Cardiac fibroblast (primary cell): ENCODE measurements around the gene FOXJ1.

ENCODE experiments used
- DNase-seq, 2 donors: peaks; one replicate each; pipeline versions ENCODE4 v3.0.0 to v3.0.0-alpha.2; 2010; ENCODE audit warnings: low read depth in 2 of 2
- H3K4me3 ChIP-seq, 2 donors: replicated peaks in 1 of 2; 1 replicate in 1 of 2; 2 replicates in 1 of 2; pipeline ENCODE4 v1.5.1; 2011; ENCODE audit warnings: low read depth in 2 of 2, low read length in 2 of 2, mild to moderate bottlenecking in 2 of 2, moderate library complexity in 1 of 2
- TF ChIP-seq, protein P1 (sequence below): IDR thresholded peaks from one replicate; pipeline ENCODE4 v1.5.1; 2011; ENCODE audit warnings: low read depth, mild to moderate bottlenecking, low read length, inconsistent platforms

FOXJ1 gene

DNA sequence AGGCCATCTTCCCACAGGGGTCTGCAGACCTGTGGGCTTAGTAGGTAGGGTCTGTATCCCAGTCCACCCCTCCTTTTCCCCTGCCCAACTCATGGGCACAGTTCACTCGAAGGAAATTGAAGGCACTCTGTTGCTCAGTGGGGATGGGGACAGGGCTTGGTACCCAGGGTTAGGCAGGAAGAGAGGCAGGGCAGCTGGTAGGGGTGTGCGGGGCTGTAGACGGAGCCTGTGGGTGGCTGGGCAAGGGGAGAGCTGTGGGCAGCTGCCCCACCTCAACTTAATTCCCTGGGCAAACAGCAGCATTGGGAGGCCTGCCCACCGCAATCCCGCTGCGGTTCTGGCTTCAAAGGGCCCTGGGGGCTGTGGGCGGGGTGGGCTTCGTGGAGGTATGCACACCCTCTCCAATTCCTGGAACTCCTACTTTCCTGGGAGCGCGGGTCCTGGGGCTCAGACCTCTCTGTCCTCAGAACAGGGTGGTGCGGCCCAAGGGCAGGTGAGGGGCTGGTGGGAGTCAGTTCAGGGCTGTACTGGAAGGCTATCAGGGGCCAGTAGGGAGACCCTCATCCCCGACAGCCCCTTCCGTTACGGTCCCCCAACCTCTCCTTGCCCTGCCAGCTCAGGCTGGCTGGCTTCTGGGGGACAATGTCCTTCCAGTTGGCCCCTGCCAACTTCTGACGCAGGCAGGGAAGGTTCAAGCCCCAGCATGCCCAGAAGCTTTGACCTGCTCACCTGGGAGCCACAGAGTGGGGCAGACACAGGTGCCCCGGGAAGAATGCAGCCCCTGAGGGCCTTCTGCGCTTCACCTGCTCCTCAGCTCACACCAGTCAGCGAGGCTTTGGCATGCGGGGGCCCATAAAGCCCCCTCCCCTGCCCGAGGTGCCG is 9.1 kb downstream of the FOXJ1 start:
- TF ChIP-seq, protein P1, sequence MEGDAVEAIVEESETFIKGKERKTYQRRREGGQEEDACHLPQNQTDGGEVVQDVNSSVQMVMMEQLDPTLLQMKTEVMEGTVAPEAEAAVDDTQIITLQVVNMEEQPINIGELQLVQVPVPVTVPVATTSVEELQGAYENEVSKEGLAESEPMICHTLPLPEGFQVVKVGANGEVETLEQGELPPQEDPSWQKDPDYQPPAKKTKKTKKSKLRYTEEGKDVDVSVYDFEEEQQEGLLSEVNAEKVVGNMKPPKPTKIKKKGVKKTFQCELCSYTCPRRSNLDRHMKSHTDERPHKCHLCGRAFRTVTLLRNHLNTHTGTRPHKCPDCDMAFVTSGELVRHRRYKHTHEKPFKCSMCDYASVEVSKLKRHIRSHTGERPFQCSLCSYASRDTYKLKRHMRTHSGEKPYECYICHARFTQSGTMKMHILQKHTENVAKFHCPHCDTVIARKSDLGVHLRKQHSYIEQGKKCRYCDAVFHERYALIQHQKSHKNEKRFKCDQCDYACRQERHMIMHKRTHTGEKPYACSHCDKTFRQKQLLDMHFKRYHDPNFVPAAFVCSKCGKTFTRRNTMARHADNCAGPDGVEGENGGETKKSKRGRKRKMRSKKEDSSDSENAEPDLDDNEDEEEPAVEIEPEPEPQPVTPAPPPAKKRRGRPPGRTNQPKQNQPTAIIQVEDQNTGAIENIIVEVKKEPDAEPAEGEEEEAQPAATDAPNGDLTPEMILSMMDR: no peak
- H3K4me3 ChIP-seq: no peak overlapping the region
- no peak for DNase-seq

DNA sequence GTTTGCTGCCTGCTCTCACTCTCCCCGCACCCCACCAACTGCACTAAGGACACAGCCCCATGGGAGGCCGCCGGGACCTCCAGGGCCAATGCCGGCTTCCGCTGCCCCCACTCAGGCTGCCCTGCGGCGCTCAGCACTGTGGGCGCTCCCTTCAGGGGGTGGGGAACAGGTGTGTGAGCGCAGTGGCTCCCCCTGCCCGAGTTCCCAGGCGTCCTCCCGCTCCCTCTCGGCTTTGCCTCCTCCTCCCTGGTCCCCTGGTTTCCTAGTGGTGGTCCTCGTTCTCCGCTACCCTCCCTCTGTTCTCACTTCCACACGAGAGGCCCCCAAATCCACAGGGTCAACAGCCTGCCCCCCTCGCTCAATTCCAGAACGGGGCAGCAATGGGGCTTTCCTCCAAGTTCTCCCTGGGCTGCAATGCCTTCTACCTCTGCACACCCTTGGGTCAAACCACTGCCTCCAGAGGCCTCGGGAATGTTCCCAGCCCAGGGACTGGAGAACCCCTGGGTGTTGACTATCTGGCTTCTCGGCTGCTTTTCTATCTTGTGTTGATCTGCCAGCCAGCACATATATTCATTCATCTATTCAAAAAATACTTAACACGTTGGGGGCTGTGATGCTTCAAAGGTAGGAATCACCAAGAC is 9.9 kb downstream of the FOXJ1 start:
- TF ChIP-seq, protein P1: no peak
- no peak overlapping the region for H3K4me3 ChIP-seq

DNA sequence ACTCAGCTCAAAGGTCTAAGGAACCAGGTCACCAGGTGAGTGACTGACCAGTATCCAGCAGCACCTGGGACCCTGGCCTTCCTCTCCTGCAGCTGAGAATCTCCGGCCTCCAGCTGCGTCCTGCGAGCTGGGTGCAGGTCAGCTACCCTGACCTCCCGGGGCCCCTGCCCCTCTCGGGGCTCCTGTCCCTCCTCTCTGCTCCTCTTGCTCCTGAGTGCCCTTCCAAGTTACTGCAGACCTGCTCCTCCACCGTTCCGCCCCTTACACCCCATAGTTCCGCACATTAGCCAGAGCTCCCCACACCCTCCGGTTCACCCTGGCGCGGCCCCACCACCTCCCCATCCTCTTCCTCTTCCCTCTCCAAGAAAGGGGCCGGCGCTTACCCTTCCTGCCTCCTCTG is 10.6 kb downstream of the FOXJ1 start:
- TF ChIP-seq, protein P1: no peak
- no peak for DNase-seq
- no peak overlapping the region for H3K4me3 ChIP-seq

More for the DNA sequence above, 9.9 kb downstream of the FOXJ1 start:
- no peak for DNase-seq

DNA sequence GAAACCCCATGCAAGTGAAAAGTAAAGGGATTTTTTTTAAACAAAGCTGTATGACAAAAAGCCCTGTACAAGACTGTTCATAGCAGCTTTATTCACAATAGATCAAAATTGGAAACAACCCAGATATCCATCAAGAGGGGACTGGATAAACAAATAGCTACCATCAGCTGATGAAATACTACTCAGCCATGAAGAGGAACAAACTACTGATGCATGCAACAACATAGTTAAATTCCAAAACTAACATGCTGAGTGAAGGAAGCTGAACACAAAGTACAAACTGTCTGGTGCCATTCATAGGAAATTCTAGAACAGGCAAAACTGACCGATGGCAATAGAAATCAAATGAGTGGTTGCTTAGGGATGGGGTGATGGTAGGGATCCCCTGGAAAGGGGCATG is 15.1 kb downstream of the FOXJ1 start:
- DNase-seq: no peak
- TF ChIP-seq, protein P1: no peak

DNA sequence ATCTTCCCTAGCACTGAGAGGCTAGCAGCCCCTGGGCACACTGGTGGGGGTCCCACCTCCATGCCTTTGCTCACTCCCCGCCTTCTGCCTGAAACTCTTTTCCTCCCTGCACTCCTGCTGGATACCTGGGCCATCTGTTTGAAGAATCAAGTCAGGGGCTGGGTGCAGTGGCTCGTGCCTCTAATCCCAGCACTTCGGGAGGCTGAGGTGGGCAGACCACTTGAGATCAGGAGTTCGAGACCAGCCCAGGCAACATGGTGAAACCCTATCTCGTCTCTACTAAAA is 15.7 kb downstream of the FOXJ1 start:
- no peak for DNase-seq
- H3K4me3 ChIP-seq: no peak overlapping the region
- TF ChIP-seq, protein P1: no peak

More for the DNA sequence above, 15.1 kb downstream of the FOXJ1 start:
- H3K4me3 ChIP-seq: no peak overlapping the region

DNA sequence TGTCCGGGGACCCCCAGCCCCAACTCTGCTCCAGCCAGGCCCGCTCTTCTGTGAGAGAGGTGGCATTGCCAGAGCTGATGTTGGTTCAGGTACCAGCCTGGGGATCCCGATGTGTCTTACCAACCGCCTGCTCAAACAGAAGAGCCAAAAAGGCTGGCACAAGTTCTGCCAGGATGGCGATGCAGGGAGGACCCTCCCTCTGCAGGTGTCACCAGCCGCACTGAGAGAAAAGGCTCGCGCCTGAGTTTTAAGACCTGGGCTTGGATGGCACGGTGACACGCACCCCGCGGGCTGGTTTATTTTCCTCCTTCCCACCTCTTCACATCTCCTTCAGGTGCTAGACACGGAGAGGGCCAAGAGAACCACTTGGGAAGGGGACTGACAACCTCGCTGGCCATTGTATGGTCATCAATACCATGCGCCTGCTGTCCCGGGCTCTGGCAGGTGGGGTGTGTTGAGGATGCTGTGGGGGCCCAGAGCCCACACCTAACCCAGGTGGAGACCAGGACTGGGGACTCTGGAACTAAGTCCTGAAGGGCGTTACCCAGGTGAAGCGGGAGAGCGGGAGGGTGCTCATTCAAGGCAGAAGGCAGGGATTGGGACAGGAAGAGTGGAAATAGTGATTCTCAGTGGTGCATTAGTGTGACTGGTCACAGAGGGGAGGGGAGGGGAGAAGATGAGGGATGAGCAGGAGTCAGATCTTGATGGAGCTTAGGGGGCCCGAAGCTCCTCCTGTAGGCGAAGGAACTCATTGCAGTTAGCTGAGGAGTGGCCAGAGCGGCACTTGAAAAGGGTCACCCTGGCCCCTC is 16.3 kb downstream of the FOXJ1 start:
- no peak overlapping the region for H3K4me3 ChIP-seq
- TF ChIP-seq, protein P1: peak; percentile 33
- peak in 1 of 2 donors; percentile 16 for DNase-seq
